T-helper 2 cell treated with Interferon-gamma antibody and Interleukin-4, amounts not matched to agents 100 ng/mL and 5 ng/mL, for 36 hours (primary cell): Measurements from ENCODE around the gene CHST7. TPM values are rescaled to one million over a fixed set of nuclear protein-coding genes. Genes with fewer than 3 reads are reported as not detected.

Experiments
- intact Hi-C: fragments of 100-400 bp; cut with micrococcal nuclease; formaldehyde crosslinking; loops from one replicate; pipeline ENCODE4 v1.15.1; 2023
- total RNA-seq: library from RNA; stranded (reverse); gene quantifications from 2 replicates; pipeline ENCODE4 v1.2.3, GENCODE V29; 2022

CHST7 gene
- total RNA-seq, 1 donor from 2014 or later, result 5.5 TPM

DNA sequence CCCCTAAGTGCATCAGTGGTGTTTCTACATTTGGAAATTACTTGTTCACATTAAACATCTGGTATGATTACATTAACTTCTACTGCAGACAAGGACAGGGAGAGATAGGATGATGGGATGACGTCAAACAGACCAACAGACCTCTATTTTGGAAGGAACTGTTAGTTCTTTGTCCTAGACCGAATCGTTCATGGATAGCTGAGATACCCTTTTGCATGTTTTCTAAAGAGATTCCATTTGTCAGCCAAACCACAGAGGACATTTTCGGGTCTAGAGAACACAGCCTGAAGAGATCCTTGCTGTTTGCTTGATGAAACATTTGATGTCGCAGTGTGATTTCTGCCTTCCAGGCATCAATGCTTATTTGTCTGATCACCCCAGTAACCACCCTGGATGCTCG is 27.7 kb downstream of the CHST7 start:
- intact Hi-C loops, result no loop called here

DNA sequence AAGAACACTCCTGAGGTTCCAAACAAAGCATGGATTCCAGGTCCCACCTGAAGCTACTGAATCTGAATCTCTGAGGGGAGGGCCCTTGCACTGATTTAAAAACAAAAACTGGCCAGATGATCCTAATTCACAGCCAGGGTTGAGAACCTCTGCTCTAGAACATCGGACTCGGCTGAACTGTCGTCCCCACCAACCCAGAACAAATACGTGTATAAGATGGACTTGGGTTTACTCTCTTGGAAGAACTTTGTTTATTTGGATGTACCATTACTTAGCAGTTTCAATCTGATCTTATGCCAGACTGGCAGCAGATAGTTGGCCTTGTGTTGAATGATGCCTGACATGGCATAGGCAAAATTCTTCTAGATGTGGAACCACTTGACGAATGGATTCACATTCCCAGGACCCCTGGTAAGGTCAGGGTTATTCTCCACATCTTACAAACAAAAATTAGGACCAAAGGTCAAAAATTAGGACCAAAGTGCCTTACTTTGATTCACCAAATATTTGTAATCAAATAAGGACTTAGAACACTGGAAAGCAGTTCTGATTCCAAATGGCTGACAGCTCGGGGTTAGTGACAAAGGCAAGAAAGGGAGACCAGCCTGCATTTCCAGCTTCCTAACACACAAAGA is 29.0 kb downstream of the CHST7 start:
- intact Hi-C loops, result no loop called here

DNA sequence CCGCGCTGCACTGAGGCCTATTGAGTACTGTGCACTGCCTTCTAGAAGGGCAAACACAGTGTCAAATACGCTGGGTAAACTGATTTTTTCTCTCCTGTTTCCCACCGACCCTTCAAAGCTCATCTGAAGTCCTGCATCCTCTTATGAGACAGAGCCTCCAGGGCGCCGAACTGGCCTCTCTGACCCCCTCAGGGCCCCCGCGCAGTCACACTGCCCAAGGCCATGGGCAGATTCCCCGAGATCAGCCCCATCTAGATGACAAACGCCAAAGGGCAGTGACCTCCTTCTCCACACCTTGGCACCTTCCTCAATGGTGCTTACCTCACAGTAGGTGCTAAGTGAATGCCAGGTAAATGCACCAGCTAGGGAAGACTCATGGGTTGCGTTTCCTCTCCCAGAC is 34.4 kb downstream of the CHST7 start:
- intact Hi-C loops, result no loop called here

DNA sequence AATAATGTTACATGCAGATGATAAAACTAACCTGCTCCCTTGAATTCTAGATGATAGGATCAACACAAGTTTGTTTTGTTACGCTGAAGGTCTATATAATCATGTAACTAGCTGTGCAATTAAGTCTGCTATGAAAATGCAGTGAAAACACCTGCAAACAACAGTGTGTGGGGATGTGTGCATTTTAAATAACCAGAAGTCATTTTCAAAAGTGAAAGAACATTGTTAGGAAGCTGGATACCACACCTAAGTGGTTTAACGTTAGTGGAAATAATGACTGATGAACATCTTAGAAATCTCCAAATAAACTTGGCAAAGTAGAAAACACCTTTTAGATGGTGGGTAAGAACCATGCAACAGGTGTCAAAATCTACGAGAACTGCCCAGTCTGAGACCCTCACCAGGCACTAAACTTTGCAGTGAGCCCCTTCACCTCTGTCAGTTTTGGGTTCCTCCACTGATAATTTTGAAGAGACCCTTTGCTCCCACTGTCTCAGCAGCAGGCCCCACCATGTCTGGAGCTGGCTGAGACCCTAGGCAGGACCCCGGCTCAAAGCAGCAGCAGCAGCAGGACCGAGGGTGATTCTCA is 36.6 kb downstream of the CHST7 start:
- intact Hi-C loops, result loop anchor here (1.0 kb wide), 1 partner anchor 36 kb away; no protein-coding TSS in a partner anchor

DNA sequence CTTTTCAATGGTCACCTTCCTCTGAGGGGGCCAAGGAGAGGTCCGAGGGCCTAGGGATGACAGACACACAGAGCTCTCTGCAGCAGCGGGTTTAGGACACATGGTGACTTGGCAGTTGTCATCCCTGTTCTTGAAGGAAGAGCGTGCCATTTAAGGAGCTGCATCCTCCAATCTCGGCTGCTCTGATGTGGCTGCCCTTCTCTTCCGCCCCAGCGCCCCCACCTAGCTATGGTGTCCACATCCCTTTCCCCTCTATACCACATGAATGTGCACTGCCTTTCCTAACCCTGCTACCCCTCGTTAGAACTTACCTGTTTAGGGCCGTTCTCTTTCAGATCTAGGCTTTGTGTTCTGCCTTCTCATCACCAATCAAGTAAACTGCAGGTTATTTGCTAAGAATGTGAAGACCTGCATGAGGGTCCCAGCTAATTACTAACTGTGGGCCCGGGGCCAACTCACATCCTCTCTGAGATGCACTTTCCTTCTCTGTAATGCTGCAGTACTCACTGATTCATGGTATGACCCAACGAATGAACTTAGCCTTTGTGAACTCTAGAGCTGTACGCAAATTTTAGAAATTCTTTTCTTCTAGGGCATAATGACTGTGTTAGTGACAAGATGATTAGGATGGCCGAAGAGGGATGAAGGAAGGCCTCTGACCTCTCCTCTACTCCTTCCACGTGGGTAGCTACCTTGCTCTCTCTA is 38.2 kb downstream of the CHST7 start:
- intact Hi-C loops, result no loop called here

DNA sequence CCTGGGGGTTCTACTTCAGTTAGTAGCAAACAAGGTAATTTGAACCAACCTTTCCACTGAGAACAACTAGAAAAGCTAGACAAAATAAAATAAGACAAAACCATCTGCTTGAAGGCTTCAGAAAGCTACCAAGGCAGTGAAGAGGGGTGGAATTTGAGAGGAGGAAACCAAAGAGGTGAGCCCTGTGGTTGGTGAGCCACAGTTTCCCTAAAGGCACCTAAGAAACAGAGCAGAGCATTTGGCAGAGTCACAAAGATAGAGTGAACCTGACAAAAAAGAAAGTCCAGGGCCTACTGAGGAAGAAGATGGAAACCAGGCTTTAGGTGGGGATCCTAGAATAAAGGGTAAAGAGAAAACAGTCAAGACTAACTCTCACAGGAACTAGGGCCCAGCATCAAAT is 44.3 kb downstream of the CHST7 start:
- intact Hi-C loops, result no loop called here

DNA sequence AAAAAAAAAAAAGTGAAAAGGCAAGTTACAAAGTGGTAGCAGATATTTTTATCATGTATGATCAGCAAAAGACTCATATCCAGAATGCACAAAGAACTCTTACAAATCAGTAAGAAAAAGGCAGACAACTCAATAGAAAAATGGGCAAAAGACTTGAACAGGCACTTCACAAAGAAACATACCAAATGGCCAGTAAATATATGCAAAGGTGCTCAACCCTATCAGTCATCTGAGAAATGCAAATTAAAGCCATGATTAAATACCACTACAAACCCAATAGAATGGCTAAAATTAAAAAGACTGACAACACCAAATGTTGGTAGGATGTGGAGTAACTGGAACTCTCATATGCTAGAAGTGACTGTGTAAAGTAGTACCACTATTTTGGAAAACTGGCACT is 45.4 kb downstream of the CHST7 start:
- intact Hi-C loops, result no loop called here

DNA sequence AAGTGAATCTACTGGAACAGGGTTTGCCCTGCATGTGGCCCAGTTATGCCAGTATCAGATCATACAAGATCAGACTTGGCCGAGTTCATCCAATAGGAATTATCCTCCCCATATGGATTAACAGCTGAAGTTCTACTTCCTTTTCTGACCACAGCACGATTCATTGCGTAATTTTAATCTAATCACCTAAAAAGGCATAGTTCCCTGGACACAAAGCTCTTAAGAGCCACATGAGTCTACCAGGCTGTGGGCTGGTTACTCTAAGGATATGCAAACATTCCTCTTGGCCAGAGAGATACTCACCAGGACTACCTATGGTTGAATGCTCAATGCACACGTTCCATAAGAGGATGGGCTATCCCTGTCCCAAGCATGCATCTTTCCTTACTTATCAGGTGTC is 46.9 kb downstream of the CHST7 start:
- intact Hi-C loops, result no loop called here

DNA sequence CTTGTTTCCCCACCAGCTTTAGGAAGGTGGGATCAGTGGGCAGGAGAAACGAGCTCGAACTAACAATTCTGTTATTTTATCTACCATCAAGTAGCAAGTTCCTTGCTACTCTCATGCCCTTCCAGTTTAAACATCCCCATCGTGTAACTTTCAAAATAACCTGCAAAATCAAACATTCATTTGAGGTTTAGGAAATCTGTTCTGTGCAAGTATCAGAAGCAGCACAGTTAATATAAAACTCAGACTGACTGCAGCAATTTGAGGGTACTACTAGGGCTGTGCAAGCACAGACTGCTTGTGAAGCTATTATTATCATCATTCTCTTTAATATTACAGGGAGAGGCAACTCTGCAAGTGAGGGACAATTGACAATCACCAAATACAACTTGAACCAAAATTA is 48.0 kb downstream of the CHST7 start:
- intact Hi-C loops, result no loop called here

DNA sequence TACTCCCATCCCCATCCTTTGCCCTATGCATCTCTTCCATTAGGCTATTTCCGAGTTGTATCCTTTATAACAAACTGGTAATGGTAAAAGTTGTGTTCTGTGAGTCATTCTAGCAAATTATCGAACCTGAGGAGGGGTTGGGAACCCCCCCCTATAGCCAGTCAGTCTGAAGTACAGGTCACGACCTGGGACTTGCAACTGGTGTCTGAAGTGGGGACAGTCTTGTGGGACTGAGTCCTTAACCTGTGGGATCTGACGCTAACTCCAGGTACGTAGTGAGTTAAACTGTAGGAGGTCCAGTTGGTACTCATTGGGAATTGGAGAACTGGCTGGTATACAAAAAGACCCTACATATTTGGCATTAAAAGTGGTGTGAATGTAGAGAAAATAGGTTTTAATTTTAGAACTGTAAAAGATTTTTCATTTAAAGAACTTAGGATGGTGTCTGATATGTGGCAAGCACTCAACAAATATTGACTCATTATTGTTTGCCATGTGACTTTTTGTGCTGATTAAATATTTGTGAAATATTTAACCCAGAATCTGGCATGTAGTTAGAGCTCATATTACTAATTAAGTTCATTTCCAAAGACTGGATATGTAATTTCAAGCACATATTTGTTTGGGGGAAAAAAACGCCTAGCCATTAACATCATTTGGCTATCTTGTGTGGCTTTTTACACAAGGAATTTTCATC is 50.7 kb downstream of the CHST7 start:
- intact Hi-C loops, result no loop called here

DNA sequence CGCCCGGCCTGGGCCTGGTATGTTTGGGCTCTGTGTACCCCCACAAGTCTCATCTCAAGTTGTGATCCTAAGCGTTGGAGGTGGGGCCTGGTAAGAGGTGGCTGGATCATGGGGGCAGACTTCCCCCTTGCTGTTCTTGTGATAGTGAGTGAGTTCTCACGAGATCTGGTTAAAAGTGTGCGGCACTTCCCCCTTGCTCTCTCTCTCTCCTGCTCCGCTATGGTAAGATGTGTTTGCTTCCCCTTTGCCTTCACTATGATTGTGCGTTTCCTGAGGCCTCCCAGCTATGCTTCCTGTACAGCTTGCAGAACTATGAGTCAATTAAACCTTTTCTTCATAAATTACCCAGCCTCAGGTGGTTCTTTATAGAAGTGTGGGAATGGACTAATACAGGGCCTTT is 53.0 kb downstream of the CHST7 start:
- intact Hi-C loops, result no loop called here

DNA sequence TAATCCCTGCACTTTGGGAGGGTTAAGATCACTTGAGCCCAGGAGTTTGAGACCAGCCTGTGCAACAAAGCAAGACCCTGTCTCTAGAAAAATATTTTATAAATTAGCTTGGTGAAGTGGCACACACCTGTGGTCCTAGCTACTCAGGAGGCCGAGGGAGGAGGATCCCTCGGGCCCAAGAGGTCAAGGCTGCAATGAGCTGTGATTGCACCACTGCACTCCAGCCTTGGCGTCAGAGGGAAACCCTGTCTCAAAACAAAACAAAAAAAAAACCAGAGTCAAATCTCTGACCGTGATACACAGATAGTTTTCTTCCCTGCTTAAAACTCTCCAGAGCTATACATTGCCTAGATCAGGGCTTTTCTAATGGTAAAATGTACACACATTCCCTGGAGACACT is 53.5 kb downstream of the CHST7 start:
- intact Hi-C loops, result no loop called here

DNA sequence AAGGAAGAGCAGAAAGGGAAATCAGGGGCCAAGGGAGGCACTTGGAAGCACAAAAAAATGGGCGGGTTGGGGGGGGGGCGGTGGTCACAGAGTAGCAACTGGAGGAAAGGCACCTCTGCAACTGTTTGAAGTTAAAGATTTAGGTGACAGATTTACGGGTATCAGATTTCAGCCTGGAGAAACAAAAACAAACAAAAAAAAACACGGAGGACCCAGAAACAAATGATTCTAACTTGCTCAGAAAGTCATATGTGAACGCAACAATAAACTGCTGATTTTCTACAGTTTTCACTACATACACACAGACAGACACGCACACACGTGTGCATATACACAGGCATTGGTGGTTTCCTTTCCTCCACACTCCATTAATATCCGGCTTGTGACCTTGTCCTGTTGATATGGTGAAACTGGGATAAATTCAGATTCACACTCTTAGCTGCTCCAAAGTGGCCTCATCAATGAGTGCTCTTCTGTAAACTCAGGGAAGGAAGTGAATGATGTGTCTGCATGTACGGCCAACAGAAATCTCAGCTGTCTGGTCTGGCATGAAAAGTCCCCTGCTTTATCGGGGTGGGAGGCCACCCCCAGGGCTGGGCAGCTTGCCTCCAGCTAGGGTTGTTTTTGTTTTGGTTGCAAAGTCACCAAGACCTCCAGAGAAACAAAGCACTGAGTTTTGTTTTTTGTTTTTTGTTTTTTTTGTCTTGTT is 54.3 kb downstream of the CHST7 start:
- intact Hi-C loops, result no loop called here

DNA sequence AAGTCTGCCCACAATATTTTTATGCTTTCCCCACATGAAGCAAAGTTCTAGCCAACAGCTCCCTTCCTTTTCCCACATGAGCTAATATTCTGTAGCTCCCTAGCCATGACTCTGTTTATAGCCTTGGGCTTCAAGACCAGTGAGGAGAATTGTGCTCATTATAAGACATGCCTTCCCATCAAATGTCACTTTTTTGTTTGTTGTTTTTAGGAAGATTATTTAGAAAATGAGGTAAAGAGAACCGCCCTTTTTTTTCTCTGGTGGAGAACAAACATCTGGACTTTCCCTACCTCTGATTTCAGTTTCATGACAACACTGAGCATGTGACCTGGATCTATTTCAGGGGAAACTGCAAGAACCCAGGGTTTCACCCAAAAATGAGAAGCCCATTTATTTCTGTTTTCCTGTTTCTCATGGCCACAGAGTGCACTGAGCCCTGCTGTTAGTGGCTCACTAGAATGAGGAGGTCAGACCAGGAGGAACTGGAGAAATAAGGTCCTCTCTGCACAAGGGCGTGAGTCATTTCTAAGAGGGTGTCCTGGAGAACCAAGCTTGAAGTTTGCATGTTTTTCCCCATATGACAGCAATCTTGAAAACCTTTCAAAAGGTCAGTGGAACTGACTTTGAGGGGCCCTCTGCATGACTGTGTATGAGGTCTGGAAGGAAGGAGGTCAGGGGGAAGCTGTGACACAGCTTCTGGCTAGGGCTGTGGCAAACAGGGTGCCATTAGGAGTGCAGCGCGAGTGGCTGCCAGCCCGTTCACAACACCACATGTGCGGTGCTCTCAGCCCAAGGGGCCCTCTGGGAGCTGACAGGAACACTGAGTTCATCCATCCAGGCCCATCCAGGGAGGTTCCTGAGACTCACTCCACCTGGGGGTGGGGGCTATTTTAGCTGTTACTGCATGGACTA is 55.2 kb downstream of the CHST7 start:
- intact Hi-C loops, result no loop called here

DNA sequence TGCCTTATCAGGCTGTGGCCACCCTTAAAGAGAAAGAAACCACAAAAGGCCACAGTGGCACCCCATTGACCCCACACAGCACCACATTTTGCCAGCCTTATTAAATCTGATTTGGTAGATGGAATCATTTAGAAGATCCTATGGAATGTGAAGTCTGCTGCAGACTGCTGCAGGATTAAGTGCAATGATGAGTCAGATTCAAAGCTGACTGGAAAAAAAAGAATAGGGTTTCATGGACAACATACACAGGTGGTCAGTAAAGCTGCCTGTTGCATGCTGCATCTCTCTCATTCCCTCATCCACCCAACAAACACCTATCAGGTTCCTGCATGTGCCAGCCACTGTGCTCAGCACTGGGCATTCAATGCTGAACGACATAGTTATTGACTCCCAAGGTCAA is 56.6 kb downstream of the CHST7 start:
- intact Hi-C loops, result no loop called here

DNA sequence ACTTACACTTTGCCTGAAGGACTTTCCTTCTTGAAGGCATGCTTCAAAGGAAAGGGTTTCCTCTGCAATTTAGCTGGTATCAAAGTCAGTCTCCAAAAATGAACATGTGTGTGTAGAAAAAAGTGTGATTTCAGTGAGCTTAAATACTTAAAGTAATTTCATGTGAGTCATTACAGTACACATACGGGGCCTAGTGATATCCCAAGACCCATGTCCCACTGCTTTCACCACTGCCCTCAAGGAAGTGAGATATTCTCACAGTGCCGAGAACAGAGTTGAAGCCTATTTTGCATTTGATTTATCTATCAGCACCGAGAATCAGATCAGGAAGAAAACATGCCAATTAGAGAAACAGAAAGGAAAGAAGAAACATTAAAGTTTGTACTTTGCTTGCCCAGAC is 61.0 kb downstream of the CHST7 start:
- intact Hi-C loops, result no loop called here

DNA sequence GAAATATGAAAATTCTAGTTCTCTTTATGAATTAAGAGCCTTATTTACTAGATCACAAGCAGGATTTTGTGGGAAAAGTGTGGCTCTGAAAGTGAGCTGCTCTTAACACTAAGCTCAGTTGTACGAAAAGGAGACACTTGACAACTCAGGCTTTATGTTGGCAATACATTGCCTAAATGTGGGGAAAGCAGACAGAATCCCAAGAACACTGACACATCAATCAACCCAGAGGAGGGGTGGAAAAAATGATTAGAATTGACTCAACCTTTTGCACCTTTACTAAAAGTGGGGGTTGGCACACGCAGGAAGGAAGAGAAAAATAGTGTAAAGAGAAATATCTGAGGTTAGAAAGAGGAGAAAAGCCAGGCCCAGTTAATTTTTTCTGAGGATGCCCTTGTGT is 61.6 kb downstream of the CHST7 start:
- intact Hi-C loops, result no loop called here

DNA sequence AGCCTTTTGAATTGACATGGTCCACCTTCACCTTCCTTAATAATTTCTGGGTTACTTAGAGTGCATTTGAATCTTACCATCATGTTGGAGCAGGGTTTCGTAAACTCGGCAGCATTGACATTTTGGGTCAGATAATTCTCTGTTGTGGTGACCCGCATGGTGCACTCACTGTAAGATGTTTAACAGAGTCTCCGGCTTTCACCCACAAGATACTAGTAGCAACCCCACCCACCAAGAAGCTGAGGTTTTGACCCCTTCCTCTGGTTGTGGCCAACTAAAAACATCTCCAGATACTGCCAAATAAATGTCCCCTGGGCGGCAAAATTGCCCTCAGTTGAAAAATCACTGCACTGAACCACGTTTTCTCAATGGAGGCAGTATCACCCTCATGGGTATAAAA is 62.7 kb downstream of the CHST7 start:
- intact Hi-C loops, result no loop called here

DNA sequence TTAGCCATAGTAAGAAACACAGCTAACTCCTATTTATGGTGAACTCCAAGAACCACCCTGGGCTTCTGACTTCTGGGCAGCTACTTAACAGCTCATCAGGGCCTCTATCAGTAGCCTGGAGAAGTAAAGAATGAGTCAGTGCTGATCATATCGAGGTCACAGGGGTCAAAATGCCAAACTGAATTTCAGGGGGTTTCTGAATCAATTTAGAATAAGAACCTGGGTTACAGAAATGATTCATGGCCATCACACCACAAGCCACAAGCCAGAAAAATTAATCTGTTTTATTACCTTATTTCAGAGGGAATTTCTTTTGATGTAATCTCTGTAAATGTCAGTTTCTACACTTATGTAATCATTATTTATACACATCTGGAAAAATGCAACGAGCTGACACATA is 64.4 kb downstream of the CHST7 start:
- intact Hi-C loops, result no loop called here

DNA sequence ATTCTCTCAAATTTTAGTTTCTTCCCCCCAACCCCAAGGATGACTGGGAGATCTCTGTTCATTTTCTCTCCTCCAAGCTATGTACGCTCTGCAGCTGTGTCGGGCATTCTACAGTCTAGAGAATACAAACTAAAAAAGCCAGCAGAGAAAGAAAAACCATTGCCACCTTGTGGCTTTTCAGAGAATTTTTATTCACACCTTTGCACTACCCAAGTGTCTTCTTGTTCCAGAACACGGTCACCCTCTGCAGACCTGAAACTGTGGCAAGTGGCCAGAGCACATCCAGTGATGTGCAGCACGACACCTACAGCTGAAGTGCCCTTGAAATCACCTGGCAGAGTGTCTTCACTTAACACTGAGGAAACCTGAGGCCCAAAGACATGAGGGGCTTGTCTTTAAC is 68.6 kb downstream of the CHST7 start:
- intact Hi-C loops, result loop anchor here (2.0 to 10.0 kb wide), 2 partner anchors 67 to 153 kb away; no protein-coding TSS in a partner anchor
